Heart left ventricle (tissue), 13 donors: ENCODE measurements around the gene CCDC93.

Experiments used
- CTCF ChIP-seq, 12 donors: fragments of 200-600 bp; sonication (generic) in 4 of 12; IDR thresholded peaks; one replicate each; pipeline versions ENCODE4 v1.5.0 to v1.8.0; 2018 to 2022; ENCODE audit warnings: antibody characterized with exemption in 12 of 12, mild to moderate bottlenecking in 5 of 12
- POLR2A ChIP-seq, 2 donors: fragments of 450-650 bp; IDR thresholded peaks; one replicate each; pipeline ENCODE4 v1.6.1; 2017; ENCODE audit warnings: antibody characterized with exemption in 2 of 2, mild to moderate bottlenecking in 2 of 2, moderate library complexity in 2 of 2
- donor health status: ischemic (EF 13 %, LVEDD 7.1; RV severe dilation, severe dysfunction).
- donor health status: DM: no; HTN: yes; CAD: no.
- donor health status: DM: no; HTN: no; CAD: no.
- donor health status: ischemic (EF 25% LVEDD 6.9; RV normal size, moderate dysfunction).
- donor health status: ischemic (EF 25% LVEDD 5.7; RV mildly dilated, moderate dysfunction).
- donor health status: ischemic (EF 35%, LVEDD 5.7; RV mildly dilated, moderate dysfunction).
- donor health status: nonischemic (EF 11% LVEDD 7.7; RV severe dilation, severe dysfunction).
- donor health status: DM: yes; HTN: yes; CAD: no.
- donor health status: PGD.
- donor health status: ischemic (EF 29% LVEDD 5.4; RV normal size, mild dysfunction).
- donor health status: nonischemic (EF 23%, LVEDD 6.1; RV moderate dilation, normal function).

GRCh38 chr2:118058951-118059350, 45.1 kb upstream of the CCDC93 start:
- TF ChIP-seq CTCF (IDR thresholded peaks at IDR 0.05) (no peak), POLR2A (IDR thresholded peaks at IDR 0.05) (no peak)
